ENCODE results near the gene PDE4D. TPM values are rescaled to one million over a fixed set of nuclear protein-coding genes. Genes with fewer than 3 reads are reported as not detected.

The PDE4D gene
- total RNA-seq, 2 experiments from 2014 or later, result 164 to 175 TPM

DNA sequence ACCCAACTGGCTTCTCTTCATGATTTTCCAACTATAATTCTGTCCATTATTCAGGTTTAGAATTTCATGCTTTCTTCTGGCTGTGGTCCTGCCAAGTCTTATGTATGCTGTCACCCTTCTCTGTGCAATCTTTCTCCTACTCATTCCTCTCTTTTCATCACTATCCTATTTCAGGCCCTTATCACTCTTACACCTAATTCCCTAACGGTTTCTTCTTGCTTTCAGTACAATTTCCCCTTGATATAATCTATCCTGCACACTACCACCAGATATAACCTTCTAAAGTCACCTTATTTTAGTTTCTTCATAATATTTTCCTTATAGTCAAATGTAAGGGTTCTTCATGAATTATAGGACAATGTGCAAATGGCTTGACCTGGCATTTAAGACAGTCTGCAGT lies 874.4 kb downstream of the PDE4D start:
- no peak for ATAC-seq (ENCODE audit: poor library complexity)
- Histone ChIP-seq H3K27me3 (ENCODE audit: control insufficient read depth in 1 of 2, insufficient read depth in 2 of 2, low read length in 2 of 2) (no peaks in the 10 kb centered on the region), H3K4me3 (ENCODE audit: low read length) (no peak overlapping the region), H3K27ac (ENCODE audit: low read depth in 1 of 2, low read length in 2 of 2) (no peak overlapping the region), H3K9me3 (ENCODE audit: control insufficient read depth in 1 of 2, insufficient read depth in 1 of 2, low read length in 2 of 2) (no peaks in the 10 kb centered on the region), H3K4me1 (ENCODE audit: insufficient read depth, low read length) (peaks cover 3% of the 10 kb centered on the region), H3K36me3 (ENCODE audit: insufficient read depth, low read length) (peaks cover 20% of the 10 kb centered on the region)
- no peaks in the 10 kb centered on the region for H3K27me3 Mint-ChIP-seq
- DNase-seq, result no peak
- intact Hi-C loops (cut with DNase I, micrococcal nuclease), result loop anchor here in 1 of 2 experiments (2.0 kb wide), 1 partner anchor 14 kb away; no protein-coding TSS in a partner anchor
- peaks cover 58% of the 10 kb centered on the region for H3K4me1 Mint-ChIP-seq (ENCODE audit: low read depth)
- CTCF ChIA-PET, result interaction anchor here (1.0 kb wide), 1 partner anchor 15 kb away, joined by 3 read pairs; no protein-coding TSS in a partner anchor
- no peak overlapping the region for H3K4me3 Mint-ChIP-seq
- POLR2A ChIA-PET, result interaction anchor here (0.6 kb wide), 1 partner anchor 254 kb away, joined by 3 read pairs; no protein-coding TSS in a partner anchor
- no peak overlapping the region for H3K27ac Mint-ChIP-seq
- TF ChIP-seq, protein P1, sequence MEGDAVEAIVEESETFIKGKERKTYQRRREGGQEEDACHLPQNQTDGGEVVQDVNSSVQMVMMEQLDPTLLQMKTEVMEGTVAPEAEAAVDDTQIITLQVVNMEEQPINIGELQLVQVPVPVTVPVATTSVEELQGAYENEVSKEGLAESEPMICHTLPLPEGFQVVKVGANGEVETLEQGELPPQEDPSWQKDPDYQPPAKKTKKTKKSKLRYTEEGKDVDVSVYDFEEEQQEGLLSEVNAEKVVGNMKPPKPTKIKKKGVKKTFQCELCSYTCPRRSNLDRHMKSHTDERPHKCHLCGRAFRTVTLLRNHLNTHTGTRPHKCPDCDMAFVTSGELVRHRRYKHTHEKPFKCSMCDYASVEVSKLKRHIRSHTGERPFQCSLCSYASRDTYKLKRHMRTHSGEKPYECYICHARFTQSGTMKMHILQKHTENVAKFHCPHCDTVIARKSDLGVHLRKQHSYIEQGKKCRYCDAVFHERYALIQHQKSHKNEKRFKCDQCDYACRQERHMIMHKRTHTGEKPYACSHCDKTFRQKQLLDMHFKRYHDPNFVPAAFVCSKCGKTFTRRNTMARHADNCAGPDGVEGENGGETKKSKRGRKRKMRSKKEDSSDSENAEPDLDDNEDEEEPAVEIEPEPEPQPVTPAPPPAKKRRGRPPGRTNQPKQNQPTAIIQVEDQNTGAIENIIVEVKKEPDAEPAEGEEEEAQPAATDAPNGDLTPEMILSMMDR (IDR thresholded peaks at IDR 0.05), result no peak
- peaks cover 10% of the 10 kb centered on the region for H3K9me3 Mint-ChIP-seq
- H3K36me3 Mint-ChIP-seq (ENCODE audit: low read depth), result peaks cover 99% of the 10 kb centered on the region

DNA sequence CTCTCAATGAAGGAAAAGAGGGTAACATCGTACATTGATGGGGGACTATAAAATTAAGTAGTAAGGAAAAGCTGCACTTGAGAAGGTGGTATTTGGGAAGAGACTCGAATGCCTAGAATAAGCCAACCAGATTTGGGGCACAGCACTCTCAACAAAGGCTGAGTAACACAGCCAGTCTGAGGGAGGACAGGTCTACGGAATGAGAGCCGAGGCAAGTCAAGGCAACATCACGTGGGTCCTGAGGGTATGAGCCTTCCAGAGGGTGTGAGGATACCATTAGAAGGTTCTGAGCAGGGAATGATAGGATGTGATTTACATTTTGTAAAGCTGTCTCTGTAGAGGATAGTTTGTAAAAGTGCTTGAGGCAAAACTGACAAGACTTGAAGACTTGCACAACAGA lies 876.6 kb downstream of the PDE4D start:
- Mint-ChIP-seq H3K27ac (no peak overlapping the region), H3K4me1 (ENCODE audit: low read depth) (peaks cover 65% of the 10 kb centered on the region), H3K4me3 (no peak overlapping the region), H3K9me3 (peaks cover 15% of the 10 kb centered on the region), H3K27me3 (no peaks in the 10 kb centered on the region), H3K36me3 (ENCODE audit: low read depth) (peaks cover 100% of the 10 kb centered on the region)
- TF ChIP-seq, protein P1 (IDR thresholded peaks at IDR 0.05), result no peak
- ChIA-PET CTCF (no interaction called here), POLR2A (interaction anchor here (0.6 kb wide), 1 partner anchor 36 kb away, joined by 4 read pairs; no protein-coding TSS in a partner anchor)
- no peak for ATAC-seq (ENCODE audit: poor library complexity)
- Histone ChIP-seq H3K4me1 (ENCODE audit: insufficient read depth, low read length) (peaks cover 3% of the 10 kb centered on the region), H3K4me3 (ENCODE audit: low read length) (no peak overlapping the region), H3K9me3 (ENCODE audit: control insufficient read depth in 1 of 2, insufficient read depth in 1 of 2, low read length in 2 of 2) (no peaks in the 10 kb centered on the region), H3K36me3 (ENCODE audit: insufficient read depth, low read length) (peaks cover 17% of the 10 kb centered on the region), H3K27me3 (ENCODE audit: control insufficient read depth in 1 of 2, insufficient read depth in 2 of 2, low read length in 2 of 2) (no peaks in the 10 kb centered on the region), H3K27ac (ENCODE audit: low read depth in 1 of 2, low read length in 2 of 2) (no peak overlapping the region)
- DNase-seq, result no peak
- intact Hi-C loops (cut with DNase I, micrococcal nuclease), result no loop called here

DNA sequence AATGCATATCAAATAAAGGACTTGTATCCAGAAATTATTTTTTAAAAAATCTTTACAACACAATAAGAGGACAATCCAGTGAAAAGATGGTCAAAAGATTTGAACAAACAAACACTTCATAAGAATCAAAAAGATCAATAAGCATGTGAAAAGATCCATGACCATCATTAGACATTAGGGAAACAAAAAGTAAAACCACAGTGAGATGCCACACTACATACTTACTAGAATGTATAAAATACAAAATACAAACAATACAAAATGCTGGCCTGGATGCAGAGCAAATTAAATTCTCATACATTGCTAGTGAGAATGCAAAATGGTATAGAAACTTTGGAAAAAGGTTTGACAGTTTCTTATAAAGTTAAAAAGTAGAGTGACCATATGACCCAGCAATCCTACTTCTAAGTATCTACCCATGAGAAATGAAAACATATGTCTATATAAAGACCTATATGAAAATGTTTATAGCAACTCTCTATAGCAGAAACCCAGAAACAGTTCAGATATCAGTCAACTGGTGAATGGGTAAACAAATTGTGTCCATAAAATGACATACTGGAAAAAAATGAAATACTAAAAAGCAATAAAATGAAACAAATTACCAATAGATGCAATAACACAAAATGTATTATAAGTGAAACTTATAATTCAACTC lies 884.6 kb downstream of the PDE4D start:
- peak overlapping the region; percentile 13 for H3K4me3 Mint-ChIP-seq
- Histone ChIP-seq H3K9me3 (ENCODE audit: control insufficient read depth in 1 of 2, insufficient read depth in 1 of 2, low read length in 2 of 2) (peaks cover 0 to 3% of the 10 kb centered on the region in 2 experiments), H3K27me3 (ENCODE audit: control insufficient read depth in 1 of 2, insufficient read depth in 2 of 2, low read length in 2 of 2) (no peaks in the 10 kb centered on the region), H3K4me1 (ENCODE audit: insufficient read depth, low read length) (peaks cover 7% of the 10 kb centered on the region), H3K4me3 (ENCODE audit: low read length) (no peak overlapping the region), H3K27ac (ENCODE audit: low read depth in 1 of 2, low read length in 2 of 2) (no peak overlapping the region), H3K36me3 (ENCODE audit: insufficient read depth, low read length) (no peaks in the 10 kb centered on the region)
- DNase-seq (no peak), ATAC-seq (ENCODE audit: poor library complexity) (no peak)
- intact Hi-C loops (cut with DNase I, micrococcal nuclease), result no loop called here
- no peaks in the 10 kb centered on the region for H3K27me3 Mint-ChIP-seq
- H3K9me3 Mint-ChIP-seq, result peaks cover 7% of the 10 kb centered on the region
- TF ChIP-seq, protein P1 (IDR thresholded peaks at IDR 0.05), result no peak
- ChIA-PET POLR2A (no interaction called here), CTCF (interaction anchor here (1.1 kb wide), 1 partner anchor 123 kb away, joined by 3 read pairs; no protein-coding TSS in a partner anchor)
- H3K27ac Mint-ChIP-seq, result no peak overlapping the region
- H3K4me1 Mint-ChIP-seq (ENCODE audit: low read depth), result peaks cover 73% of the 10 kb centered on the region
- peaks cover 61% of the 10 kb centered on the region for H3K36me3 Mint-ChIP-seq (ENCODE audit: low read depth)
